ENCODE results near the gene CEP83. TPM values are rescaled to one million over a fixed set of nuclear protein-coding genes. Genes with fewer than 3 reads are reported as not detected.
"Not testable (repeated sequence)": the region's sequence is repeated elsewhere in the genome, so short reads cannot be mapped to it uniquely, and the experiment has no call there.

CEP83 gene
- polyA plus RNA-seq, 2 donors: 4.7 to 8.3 TPM

- Histone ChIP-seq H3K27ac (ENCODE audit: low read depth in 2 of 2, low read length in 1 of 2) (no peak overlapping the region), H3K36me3 (ENCODE audit: control insufficient read depth in 2 of 2, insufficient read depth in 2 of 2, low read length in 1 of 2) (no peaks in the 10 kb centered on the region), H3K9me3 (ENCODE audit: control insufficient read depth in 2 of 2, insufficient read depth in 1 of 2, low read depth in 1 of 2, low read length in 1 of 2) (no peaks in the 10 kb centered on the region), H3K4me1 (ENCODE audit: control insufficient read depth in 2 of 2, insufficient read depth in 2 of 2, low read length in 1 of 2) (no peaks in the 10 kb centered on the region), H3K4me3 (ENCODE audit: low read depth in 1 of 2, low read length in 2 of 2) (no peak overlapping the region), H3K27me3 (ENCODE audit: control insufficient read depth in 1 of 2, insufficient read depth in 2 of 2, low read length in 2 of 2) (no peaks in the 10 kb centered on the region)
- 63 to 71% methylated on average over 5 of the region's 5 CpGs for WGBS, 2 donors
Observed at GRCh38 chr12:94435511-94435927, 24.1 kb downstream of the CEP83 start.

GRCh38 chr12:94434171-94434570 is 25.5 kb downstream of the CEP83 start:
- Histone ChIP-seq H3K36me3 (ENCODE audit: control insufficient read depth in 2 of 2, insufficient read depth in 2 of 2, low read length in 1 of 2) (no peaks in the 10 kb centered on the region), H3K4me1 (ENCODE audit: control insufficient read depth in 2 of 2, insufficient read depth in 2 of 2, low read length in 1 of 2) (no peaks in the 10 kb centered on the region), H3K27ac (ENCODE audit: low read depth in 2 of 2, low read length in 1 of 2) (no peak overlapping the region), H3K27me3 (ENCODE audit: control insufficient read depth in 1 of 2, insufficient read depth in 2 of 2, low read length in 2 of 2) (no peaks in the 10 kb centered on the region), H3K9me3 (ENCODE audit: control insufficient read depth in 2 of 2, insufficient read depth in 1 of 2, low read depth in 1 of 2, low read length in 1 of 2) (peaks cover 0 to 7% of the 10 kb centered on the region in 2 donors), H3K4me3 (ENCODE audit: low read depth in 1 of 2, low read length in 2 of 2) (no peak overlapping the region)
- WGBS, 2 donors: 60 to 65% methylated on average over 3 of the region's 3 CpGs

GRCh38 chr12:94433744-94434143 is 25.9 kb downstream of the CEP83 start:
- H3K4me3 ChIP-seq (ENCODE audit: low read depth in 1 of 2, low read length in 2 of 2): no peak overlapping the region
- H3K27ac ChIP-seq (ENCODE audit: low read depth in 2 of 2, low read length in 1 of 2): no peak overlapping the region
- no peaks in the 10 kb centered on the region for H3K36me3 ChIP-seq (ENCODE audit: control insufficient read depth in 2 of 2, insufficient read depth in 2 of 2, low read length in 1 of 2)
- H3K27me3 ChIP-seq (ENCODE audit: control insufficient read depth in 1 of 2, insufficient read depth in 2 of 2, low read length in 2 of 2): no peaks in the 10 kb centered on the region
- H3K4me1 ChIP-seq (ENCODE audit: control insufficient read depth in 2 of 2, insufficient read depth in 2 of 2, low read length in 1 of 2): no peaks in the 10 kb centered on the region
- H3K9me3 ChIP-seq (ENCODE audit: control insufficient read depth in 2 of 2, insufficient read depth in 1 of 2, low read depth in 1 of 2, low read length in 1 of 2): peaks cover 0 to 7% of the 10 kb centered on the region in 2 donors
- WGBS, 2 donors: 25 to 58% methylated on average over 1 of the region's 1 CpG

- Histone ChIP-seq H3K4me1 (ENCODE audit: control insufficient read depth in 2 of 2, insufficient read depth in 2 of 2, low read length in 1 of 2) (no peaks in the 10 kb centered on the region), H3K36me3 (ENCODE audit: control insufficient read depth in 2 of 2, insufficient read depth in 2 of 2, low read length in 1 of 2) (no peaks in the 10 kb centered on the region), H3K4me3 (ENCODE audit: low read depth in 1 of 2, low read length in 2 of 2) (no peak overlapping the region), H3K27ac (ENCODE audit: low read depth in 2 of 2, low read length in 1 of 2) (no peak overlapping the region), H3K27me3 (ENCODE audit: control insufficient read depth in 1 of 2, insufficient read depth in 2 of 2, low read length in 2 of 2) (no peaks in the 10 kb centered on the region), H3K9me3 (ENCODE audit: control insufficient read depth in 2 of 2, insufficient read depth in 1 of 2, low read depth in 1 of 2, low read length in 1 of 2) (peaks cover 0 to 7% of the 10 kb centered on the region in 2 donors)
Observed at GRCh38 chr12:94430304-94430703, 29.4 kb downstream of the CEP83 start.

- Histone ChIP-seq H3K4me3 (ENCODE audit: low read depth in 1 of 2, low read length in 2 of 2) (no peak overlapping the region), H3K36me3 (ENCODE audit: control insufficient read depth in 2 of 2, insufficient read depth in 2 of 2, low read length in 1 of 2) (no peaks in the 10 kb centered on the region), H3K9me3 (ENCODE audit: control insufficient read depth in 2 of 2, insufficient read depth in 1 of 2, low read depth in 1 of 2, low read length in 1 of 2) (peaks cover 0 to 7% of the 10 kb centered on the region in 2 donors), H3K4me1 (ENCODE audit: control insufficient read depth in 2 of 2, insufficient read depth in 2 of 2, low read length in 1 of 2) (no peaks in the 10 kb centered on the region), H3K27me3 (ENCODE audit: control insufficient read depth in 1 of 2, insufficient read depth in 2 of 2, low read length in 2 of 2) (no peaks in the 10 kb centered on the region), H3K27ac (ENCODE audit: low read depth in 2 of 2, low read length in 1 of 2) (no peak overlapping the region)
Observed at GRCh38 chr12:94429633-94430032, 30.0 kb downstream of the CEP83 start.

GRCh38 chr12:94429191-94429590 is 30.5 kb downstream of the CEP83 start:
- Histone ChIP-seq H3K27me3 (ENCODE audit: control insufficient read depth in 1 of 2, insufficient read depth in 2 of 2, low read length in 2 of 2) (no peaks in the 10 kb centered on the region), H3K27ac (ENCODE audit: low read depth in 2 of 2, low read length in 1 of 2) (no peak overlapping the region), H3K4me1 (ENCODE audit: control insufficient read depth in 2 of 2, insufficient read depth in 2 of 2, low read length in 1 of 2) (no peaks in the 10 kb centered on the region), H3K36me3 (ENCODE audit: control insufficient read depth in 2 of 2, insufficient read depth in 2 of 2, low read length in 1 of 2) (no peaks in the 10 kb centered on the region), H3K9me3 (ENCODE audit: control insufficient read depth in 2 of 2, insufficient read depth in 1 of 2, low read depth in 1 of 2, low read length in 1 of 2) (peaks cover 0 to 7% of the 10 kb centered on the region in 2 donors), H3K4me3 (ENCODE audit: low read depth in 1 of 2, low read length in 2 of 2) (no peak overlapping the region)
- 95 to 97% methylated on average over 2 of the region's 2 CpGs for WGBS, 2 donors

- peaks cover 0 to 12% of the 10 kb centered on the region in 2 donors for H3K9me3 ChIP-seq (ENCODE audit: control insufficient read depth in 2 of 2, insufficient read depth in 1 of 2, low read depth in 1 of 2, low read length in 1 of 2)
- 13 to 14% methylated on average over 3 of the region's 3 CpGs for WGBS, 2 donors
- H3K27me3 ChIP-seq (ENCODE audit: control insufficient read depth in 1 of 2, insufficient read depth in 2 of 2, low read length in 2 of 2): no peaks in the 10 kb centered on the region
- no peaks in the 10 kb centered on the region for H3K36me3 ChIP-seq (ENCODE audit: control insufficient read depth in 2 of 2, insufficient read depth in 2 of 2, low read length in 1 of 2)
- H3K4me3 ChIP-seq (ENCODE audit: low read depth in 1 of 2, low read length in 2 of 2): no peak overlapping the region
- no peak overlapping the region for H3K27ac ChIP-seq (ENCODE audit: low read depth in 2 of 2, low read length in 1 of 2)
- no peaks in the 10 kb centered on the region for H3K4me1 ChIP-seq (ENCODE audit: control insufficient read depth in 2 of 2, insufficient read depth in 2 of 2, low read length in 1 of 2)
Observed at GRCh38 chr12:94427501-94428381, 31.9 kb downstream of the CEP83 start.

GRCh38 chr12:94426049-94426448 is 33.6 kb downstream of the CEP83 start:
- WGBS, 2 donors: 99 to 100% methylated on average over 3 of the region's 3 CpGs
- Histone ChIP-seq H3K4me1 (ENCODE audit: control insufficient read depth in 2 of 2, insufficient read depth in 2 of 2, low read length in 1 of 2) (no peaks in the 10 kb centered on the region), H3K27ac (ENCODE audit: low read depth in 2 of 2, low read length in 1 of 2) (no peak overlapping the region), H3K9me3 (ENCODE audit: control insufficient read depth in 2 of 2, insufficient read depth in 1 of 2, low read depth in 1 of 2, low read length in 1 of 2) (peaks cover 0 to 15% of the 10 kb centered on the region in 2 donors), H3K27me3 (ENCODE audit: control insufficient read depth in 1 of 2, insufficient read depth in 2 of 2, low read length in 2 of 2) (no peaks in the 10 kb centered on the region), H3K4me3 (ENCODE audit: low read depth in 1 of 2, low read length in 2 of 2) (no peak overlapping the region), H3K36me3 (ENCODE audit: control insufficient read depth in 2 of 2, insufficient read depth in 2 of 2, low read length in 1 of 2) (no peaks in the 10 kb centered on the region)

GRCh38 chr12:94424830-94425229 is 34.8 kb downstream of the CEP83 start:
- not testable (repeated sequence) for H3K4me3 ChIP-seq (ENCODE audit: low read depth in 1 of 2, low read length in 2 of 2); H3K27ac ChIP-seq (ENCODE audit: low read depth in 2 of 2, low read length in 1 of 2); H3K27me3 ChIP-seq (ENCODE audit: control insufficient read depth in 1 of 2, insufficient read depth in 2 of 2, low read length in 2 of 2); H3K36me3 ChIP-seq (ENCODE audit: control insufficient read depth in 2 of 2, insufficient read depth in 2 of 2, low read length in 1 of 2); H3K4me1 ChIP-seq (ENCODE audit: control insufficient read depth in 2 of 2, insufficient read depth in 2 of 2, low read length in 1 of 2)
- H3K9me3 ChIP-seq (ENCODE audit: control insufficient read depth in 2 of 2, insufficient read depth in 1 of 2, low read depth in 1 of 2, low read length in 1 of 2): peaks cover 0 to 13% of the 10 kb centered on the region in 2 donors
- WGBS, 2 donors: 96 to 97% methylated on average over 5 of the region's 5 CpGs

Data from esophagus (tissue), 2 donors.